SK-N-SH treated with all-trans-retinoic acid at 6 μM for 48 hours (cell line): ENCODE data around the gene LMNB1.

Experiments
- ATAC-seq: fragments of 200-7000 bp; cut with Tn5 transposase; 3 replicates; pipeline ENCODE4 v1.9.1; 2020; ENCODE audit warnings: mild to moderate bottlenecking, moderate library complexity
- BACH2 ChIP-seq: fragments of 250-450 bp; sonication (Bioruptor Pico); IDR thresholded peaks from 2 replicates; pipeline ENCODE4 v1.9.0; 2021; ENCODE audit warnings: mild to moderate bottlenecking, borderline replicate concordance
- CSDC2 ChIP-seq: fragments of 250-450 bp; sonication (Bioruptor Pico); IDR thresholded peaks from 2 replicates; pipeline ENCODE4 v1.5.0; 2020; ENCODE audit warnings: mild to moderate bottlenecking, moderate library complexity
- ESRRG ChIP-seq: fragments of 250-450 bp; sonication (Bioruptor Pico); IDR thresholded peaks from 2 replicates; pipeline ENCODE4 v1.6.1; 2021; ENCODE audit warnings: mild to moderate bottlenecking
- GLIS3 ChIP-seq: fragments of 250-450 bp; sonication (Bioruptor Pico); IDR thresholded peaks from 2 replicates; pipeline ENCODE4 v1.5.0; 2020; ENCODE audit warnings: mild to moderate bottlenecking, moderate library complexity
- ISL1 ChIP-seq: fragments of 250-450 bp; sonication (Bioruptor Pico); IDR thresholded peaks from 2 replicates; pipeline ENCODE4 v2.1.2; 2022; ENCODE audit warnings: mild to moderate bottlenecking, moderate library complexity
- PPARA ChIP-seq: fragments of 250-450 bp; sonication (Bioruptor Pico); IDR thresholded peaks from 2 replicates; pipeline ENCODE4 v1.5.0; 2020; ENCODE audit warnings: mild to moderate bottlenecking, borderline replicate concordance
- RARB ChIP-seq: fragments of 250-450 bp; sonication (Bioruptor Pico); IDR thresholded peaks from 2 replicates; pipeline ENCODE4 v1.8.0; 2021; ENCODE audit warnings: mild to moderate bottlenecking, moderate library complexity
- SNAI2 ChIP-seq: fragments of 250-450 bp; sonication (Bioruptor Pico); IDR thresholded peaks from 2 replicates; pipeline ENCODE4 v1.5.0; 2020; ENCODE audit warnings: mild to moderate bottlenecking, moderate library complexity
- ZC3H10 ChIP-seq: fragments of 250-450 bp; sonication (Bioruptor Pico); IDR thresholded peaks from 2 replicates; pipeline ENCODE4 v1.5.1; 2021; ENCODE audit warnings: mild to moderate bottlenecking, moderate library complexity
- ZFP3 ChIP-seq: fragments of 250-450 bp; sonication (Bioruptor Pico); IDR thresholded peaks from 2 replicates; pipeline ENCODE4 v1.5.0; 2020; ENCODE audit warnings: mild to moderate bottlenecking, moderate library complexity
- ZFP30 ChIP-seq: fragments of 450-650 bp; formaldehyde crosslinking; IDR thresholded peaks from 2 replicates; pipeline ENCODE4 v1.5.0; 2022; ENCODE audit warnings: mild to moderate bottlenecking, moderate library complexity
- ZNF565 ChIP-seq: fragments of 450-650 bp; formaldehyde crosslinking; conservative IDR thresholded peaks from 2 replicates; pipeline ENCODE4 v1.5.0; 2020; ENCODE audit warnings: low read depth, mild to moderate bottlenecking, moderate library complexity
- ZNF70 ChIP-seq: fragments of 450-650 bp; formaldehyde crosslinking; IDR thresholded peaks from 2 replicates; pipeline ENCODE4 v1.5.0; 2020; ENCODE audit warnings: mild to moderate bottlenecking, moderate library complexity
- ZNF8 ChIP-seq: fragments of 450-650 bp; formaldehyde crosslinking; IDR thresholded peaks from 2 replicates; pipeline ENCODE4 v1.5.0; 2020; ENCODE audit warnings: mild to moderate bottlenecking, moderate library complexity
- TF ChIP-seq, protein P1 (sequence below): fragments of 250-450 bp; sonication (Bioruptor Pico); IDR thresholded peaks from 2 replicates; pipeline ENCODE4 v1.8.0; 2020; ENCODE audit warnings: mild to moderate bottlenecking, moderate library complexity, borderline replicate concordance
- TF ChIP-seq, protein P2 (sequence below): fragments of 250-450 bp; sonication (Bioruptor Pico); IDR thresholded peaks from 2 replicates; pipeline ENCODE4 v1.5.1; 2021; ENCODE audit warnings: mild to moderate bottlenecking, moderate library complexity
- TF ChIP-seq, protein P3 (sequence below): fragments of 250-450 bp; sonication (Bioruptor Pico); IDR thresholded peaks from 2 replicates; pipeline ENCODE4 v1.5.1; 2020; ENCODE audit warnings: low read depth, mild to moderate bottlenecking, moderate library complexity
- TF ChIP-seq, protein P4 (sequence below): fragments of 250-450 bp; sonication (Bioruptor Pico); IDR thresholded peaks from 2 replicates; pipeline ENCODE4 v1.5.0; 2020; ENCODE audit warnings: mild to moderate bottlenecking, moderate library complexity

The LMNB1 gene

GRCh38 chr5:126866851-126867636, 90.1 kb downstream of the LMNB1 start:
- ATAC-seq = no peak
- no peak for TF ChIP-seq GLIS3
- TF ChIP-seq BACH2 (CRISPR knock-in tag) = no peak
- TF ChIP-seq ZFP3 (CRISPR knock-in tag) = no peak
- TF ChIP-seq ZNF565 (CRISPR knock-in tag) = no peak
- TF ChIP-seq CSDC2 (CRISPR knock-in tag) = no peak
- TF ChIP-seq, protein P1, sequence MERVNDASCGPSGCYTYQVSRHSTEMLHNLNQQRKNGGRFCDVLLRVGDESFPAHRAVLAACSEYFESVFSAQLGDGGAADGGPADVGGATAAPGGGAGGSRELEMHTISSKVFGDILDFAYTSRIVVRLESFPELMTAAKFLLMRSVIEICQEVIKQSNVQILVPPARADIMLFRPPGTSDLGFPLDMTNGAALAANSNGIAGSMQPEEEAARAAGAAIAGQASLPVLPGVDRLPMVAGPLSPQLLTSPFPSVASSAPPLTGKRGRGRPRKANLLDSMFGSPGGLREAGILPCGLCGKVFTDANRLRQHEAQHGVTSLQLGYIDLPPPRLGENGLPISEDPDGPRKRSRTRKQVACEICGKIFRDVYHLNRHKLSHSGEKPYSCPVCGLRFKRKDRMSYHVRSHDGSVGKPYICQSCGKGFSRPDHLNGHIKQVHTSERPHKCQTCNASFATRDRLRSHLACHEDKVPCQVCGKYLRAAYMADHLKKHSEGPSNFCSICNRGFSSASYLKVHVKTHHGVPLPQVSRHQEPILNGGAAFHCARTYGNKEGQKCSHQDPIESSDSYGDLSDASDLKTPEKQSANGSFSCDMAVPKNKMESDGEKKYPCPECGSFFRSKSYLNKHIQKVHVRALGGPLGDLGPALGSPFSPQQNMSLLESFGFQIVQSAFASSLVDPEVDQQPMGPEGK (CRISPR knock-in tag) = no peak
- TF ChIP-seq PPARA = no peak
- TF ChIP-seq RARB (CRISPR knock-in tag) = no peak
- TF ChIP-seq ZFP30 (CRISPR knock-in tag) = no peak
- TF ChIP-seq ZC3H10 (CRISPR knock-in tag) = no peak
- TF ChIP-seq ISL1 (CRISPR knock-in tag) = no peak
- TF ChIP-seq, protein P2, sequence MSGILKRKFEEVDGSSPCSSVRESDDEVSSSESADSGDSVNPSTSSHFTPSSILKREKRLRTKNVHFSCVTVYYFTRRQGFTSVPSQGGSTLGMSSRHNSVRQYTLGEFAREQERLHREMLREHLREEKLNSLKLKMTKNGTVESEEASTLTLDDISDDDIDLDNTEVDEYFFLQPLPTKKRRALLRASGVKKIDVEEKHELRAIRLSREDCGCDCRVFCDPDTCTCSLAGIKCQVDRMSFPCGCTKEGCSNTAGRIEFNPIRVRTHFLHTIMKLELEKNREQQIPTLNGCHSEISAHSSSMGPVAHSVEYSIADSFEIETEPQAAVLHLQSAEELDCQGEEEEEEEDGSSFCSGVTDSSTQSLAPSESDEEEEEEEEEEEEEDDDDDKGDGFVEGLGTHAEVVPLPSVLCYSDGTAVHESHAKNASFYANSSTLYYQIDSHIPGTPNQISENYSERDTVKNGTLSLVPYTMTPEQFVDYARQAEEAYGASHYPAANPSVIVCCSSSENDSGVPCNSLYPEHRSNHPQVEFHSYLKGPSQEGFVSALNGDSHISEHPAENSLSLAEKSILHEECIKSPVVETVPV = no peak
- TF ChIP-seq SNAI2 (CRISPR knock-in tag) = no peak
- TF ChIP-seq, protein P3, sequence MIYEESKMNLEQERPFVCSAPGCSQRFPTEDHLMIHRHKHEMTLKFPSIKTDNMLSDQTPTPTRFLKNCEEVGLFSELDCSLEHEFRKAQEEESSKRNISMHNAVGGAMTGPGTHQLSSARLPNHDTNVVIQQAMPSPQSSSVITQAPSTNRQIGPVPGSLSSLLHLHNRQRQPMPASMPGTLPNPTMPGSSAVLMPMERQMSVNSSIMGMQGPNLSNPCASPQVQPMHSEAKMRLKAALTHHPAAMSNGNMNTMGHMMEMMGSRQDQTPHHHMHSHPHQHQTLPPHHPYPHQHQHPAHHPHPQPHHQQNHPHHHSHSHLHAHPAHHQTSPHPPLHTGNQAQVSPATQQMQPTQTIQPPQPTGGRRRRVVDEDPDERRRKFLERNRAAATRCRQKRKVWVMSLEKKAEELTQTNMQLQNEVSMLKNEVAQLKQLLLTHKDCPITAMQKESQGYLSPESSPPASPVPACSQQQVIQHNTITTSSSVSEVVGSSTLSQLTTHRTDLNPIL (CRISPR knock-in tag) = no peak
- TF ChIP-seq ZNF8 (CRISPR knock-in tag) = no peak
- TF ChIP-seq ESRRG = no peak
- TF ChIP-seq, protein P4, sequence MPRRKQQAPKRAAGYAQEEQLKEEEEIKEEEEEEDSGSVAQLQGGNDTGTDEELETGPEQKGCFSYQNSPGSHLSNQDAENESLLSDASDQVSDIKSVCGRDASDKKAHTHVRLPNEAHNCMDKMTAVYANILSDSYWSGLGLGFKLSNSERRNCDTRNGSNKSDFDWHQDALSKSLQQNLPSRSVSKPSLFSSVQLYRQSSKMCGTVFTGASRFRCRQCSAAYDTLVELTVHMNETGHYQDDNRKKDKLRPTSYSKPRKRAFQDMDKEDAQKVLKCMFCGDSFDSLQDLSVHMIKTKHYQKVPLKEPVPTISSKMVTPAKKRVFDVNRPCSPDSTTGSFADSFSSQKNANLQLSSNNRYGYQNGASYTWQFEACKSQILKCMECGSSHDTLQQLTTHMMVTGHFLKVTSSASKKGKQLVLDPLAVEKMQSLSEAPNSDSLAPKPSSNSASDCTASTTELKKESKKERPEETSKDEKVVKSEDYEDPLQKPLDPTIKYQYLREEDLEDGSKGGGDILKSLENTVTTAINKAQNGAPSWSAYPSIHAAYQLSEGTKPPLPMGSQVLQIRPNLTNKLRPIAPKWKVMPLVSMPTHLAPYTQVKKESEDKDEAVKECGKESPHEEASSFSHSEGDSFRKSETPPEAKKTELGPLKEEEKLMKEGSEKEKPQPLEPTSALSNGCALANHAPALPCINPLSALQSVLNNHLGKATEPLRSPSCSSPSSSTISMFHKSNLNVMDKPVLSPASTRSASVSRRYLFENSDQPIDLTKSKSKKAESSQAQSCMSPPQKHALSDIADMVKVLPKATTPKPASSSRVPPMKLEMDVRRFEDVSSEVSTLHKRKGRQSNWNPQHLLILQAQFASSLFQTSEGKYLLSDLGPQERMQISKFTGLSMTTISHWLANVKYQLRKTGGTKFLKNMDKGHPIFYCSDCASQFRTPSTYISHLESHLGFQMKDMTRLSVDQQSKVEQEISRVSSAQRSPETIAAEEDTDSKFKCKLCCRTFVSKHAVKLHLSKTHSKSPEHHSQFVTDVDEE (CRISPR knock-in tag) = no peak

DNA sequence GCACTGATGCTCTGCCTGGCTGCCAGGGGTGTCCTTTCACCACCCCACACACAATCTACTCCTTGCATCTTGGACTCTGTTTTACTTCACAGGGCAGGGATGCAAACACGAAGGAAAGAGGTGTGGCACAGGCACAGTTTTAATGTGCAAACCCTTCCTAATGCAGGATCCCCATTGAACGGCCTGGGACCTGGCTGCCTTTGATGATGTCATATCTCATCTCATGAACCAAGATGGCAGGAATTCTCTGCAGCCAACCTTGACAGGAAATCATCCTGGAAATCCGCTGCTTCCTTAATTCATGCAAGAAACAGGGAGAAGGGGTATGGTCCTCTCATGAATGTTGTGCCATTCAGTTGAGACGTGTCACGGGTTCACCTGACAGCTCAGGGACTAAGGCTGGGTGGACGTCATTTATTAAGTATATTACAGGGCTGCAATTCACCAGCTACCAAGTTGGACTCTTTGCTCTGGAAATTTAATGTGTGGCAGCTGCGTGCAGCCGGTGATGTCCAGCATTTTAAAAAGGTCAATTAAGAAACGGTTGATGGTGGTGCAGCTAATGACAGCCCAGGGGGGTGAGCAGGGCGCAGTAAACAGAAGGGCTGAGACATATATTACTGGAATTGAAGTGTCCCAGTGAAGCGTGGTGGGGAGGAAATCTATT, 91.5 kb downstream of the LMNB1 start:
- no peak for ATAC-seq
- TF ChIP-seq, protein P1 (CRISPR knock-in tag) = no peak
- TF ChIP-seq, protein P3 (CRISPR knock-in tag) = no peak
- TF ChIP-seq ISL1 (CRISPR knock-in tag) (no peak), ZNF70 (CRISPR knock-in tag) (no peak), ZFP30 (CRISPR knock-in tag) (no peak), RARB (CRISPR knock-in tag) (no peak)
